Gastrocnemius medialis (tissue), 4 donors: ENCODE measurements around the gene RASA3.

Experiments used
- POLR2A ChIP-seq, 2 donors: fragments of 450-650 bp; IDR thresholded peaks; one replicate each; pipeline ENCODE4 v1.6.1; 2017; ENCODE audit warnings: antibody characterized with exemption in 2 of 2, mild to moderate bottlenecking in 2 of 2, moderate library complexity in 2 of 2
- TF ChIP-seq, protein P1 (sequence below), 5 experiments: fragments of 450-650 bp in 3 of 5; fragments of 200-600 bp in 2 of 5; sonication (generic) in 2 of 5; IDR thresholded peaks in 4 of 5; conservative IDR thresholded peaks in 1 of 5; 1 replicate in 4 of 5; 2 replicates in 1 of 5; pipeline ENCODE4 v1.5.1; 2016 to 2019; ENCODE audit warnings: antibody characterized with exemption in 5 of 5, mild to moderate bottlenecking in 3 of 5, moderate library complexity in 3 of 5

DNA sequence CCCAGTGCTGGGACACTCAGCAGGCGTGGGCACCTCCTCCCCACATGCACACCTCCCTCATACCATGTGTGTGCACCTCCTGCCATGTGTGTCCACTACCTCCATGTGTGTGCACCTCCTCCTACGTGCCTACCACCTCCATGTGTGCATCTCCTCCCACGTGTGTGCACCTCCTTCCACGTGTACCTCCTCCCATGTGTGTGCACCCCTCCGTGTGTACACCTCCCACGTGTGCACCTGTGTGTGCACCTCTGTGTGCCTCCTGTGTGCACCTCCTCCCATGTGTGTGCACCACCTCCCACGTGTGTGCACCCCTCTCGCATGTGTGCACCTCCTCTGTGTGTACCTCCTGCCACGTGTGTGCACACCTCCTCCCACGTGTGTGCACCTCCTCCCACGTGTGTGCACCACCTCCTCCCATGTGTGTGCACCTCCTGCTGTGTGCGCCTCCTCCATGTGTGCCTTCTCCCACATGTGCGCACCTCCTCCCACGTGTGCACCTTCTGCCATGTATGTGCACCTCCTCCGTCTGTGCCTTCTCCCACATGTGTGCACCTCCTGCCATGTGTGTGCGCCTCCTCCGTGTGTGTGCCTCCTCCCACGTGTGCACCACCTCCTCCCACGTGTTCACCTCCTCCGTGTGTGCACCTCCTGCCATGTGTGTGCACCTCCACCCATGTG is 152.5 kb downstream of the RASA3 start:
- TF ChIP-seq, protein P1, sequence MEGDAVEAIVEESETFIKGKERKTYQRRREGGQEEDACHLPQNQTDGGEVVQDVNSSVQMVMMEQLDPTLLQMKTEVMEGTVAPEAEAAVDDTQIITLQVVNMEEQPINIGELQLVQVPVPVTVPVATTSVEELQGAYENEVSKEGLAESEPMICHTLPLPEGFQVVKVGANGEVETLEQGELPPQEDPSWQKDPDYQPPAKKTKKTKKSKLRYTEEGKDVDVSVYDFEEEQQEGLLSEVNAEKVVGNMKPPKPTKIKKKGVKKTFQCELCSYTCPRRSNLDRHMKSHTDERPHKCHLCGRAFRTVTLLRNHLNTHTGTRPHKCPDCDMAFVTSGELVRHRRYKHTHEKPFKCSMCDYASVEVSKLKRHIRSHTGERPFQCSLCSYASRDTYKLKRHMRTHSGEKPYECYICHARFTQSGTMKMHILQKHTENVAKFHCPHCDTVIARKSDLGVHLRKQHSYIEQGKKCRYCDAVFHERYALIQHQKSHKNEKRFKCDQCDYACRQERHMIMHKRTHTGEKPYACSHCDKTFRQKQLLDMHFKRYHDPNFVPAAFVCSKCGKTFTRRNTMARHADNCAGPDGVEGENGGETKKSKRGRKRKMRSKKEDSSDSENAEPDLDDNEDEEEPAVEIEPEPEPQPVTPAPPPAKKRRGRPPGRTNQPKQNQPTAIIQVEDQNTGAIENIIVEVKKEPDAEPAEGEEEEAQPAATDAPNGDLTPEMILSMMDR (IDR thresholded peaks at IDR 0.05 in 4 of 5, conservative IDR thresholded peaks at IDR 0.05 in 1 of 5): no peak
- no peak for TF ChIP-seq POLR2A (IDR thresholded peaks at IDR 0.05)
